HG03342 (cell line): Measurements from ENCODE around the gene CPA2.
"Not testable (repeated sequence)": the region's sequence is repeated elsewhere in the genome, so short reads cannot be mapped to it uniquely, and the experiment has no call there.

Source experiments
- ATAC-seq: cut with Tn5 transposase; IDR thresholded peaks from one replicate; pipeline ENCODE4 v1.9.1; 2021; ENCODE audit warnings: mild to moderate bottlenecking, moderate library complexity; ENCODE audit not compliant: unreplicated experiment

Gene CPA2

GRCh38 chr7:130304878-130305277 lies 38.2 kb downstream of the CPA2 start:
- no peak for ATAC-seq

GRCh38 chr7:130305433-130306042 lies 38.9 kb downstream of the CPA2 start:
- ATAC-seq: no peak

- ATAC-seq: no peak
These were observed 43.3 kb downstream of the CPA2 start for GRCh38 chr7:130309986-130310385.

GRCh38 chr7:130314305-130314704 lies 47.6 kb downstream of the CPA2 start:
- no peak for ATAC-seq

- ATAC-seq: no peak
These were observed 52.9 kb downstream of the CPA2 start for GRCh38 chr7:130319541-130319940.

GRCh38 chr7:130321542-130322229 lies 55.0 kb downstream of the CPA2 start:
- not testable (repeated sequence) for ATAC-seq

GRCh38 chr7:130322615-130323014 lies 56.0 kb downstream of the CPA2 start:
- no peak for ATAC-seq

- no peak for ATAC-seq
These were observed 57.8 kb downstream of the CPA2 start for GRCh38 chr7:130324306-130324943.

- no peak for ATAC-seq
These were observed 63.0 kb downstream of the CPA2 start for GRCh38 chr7:130329681-130330080.

- ATAC-seq: no peak
These were observed 65.8 kb downstream of the CPA2 start for GRCh38 chr7:130332259-130333053.

GRCh38 chr7:130333832-130334231 lies 67.2 kb downstream of the CPA2 start:
- no peak for ATAC-seq

GRCh38 chr7:130334274-130334673 lies 67.6 kb downstream of the CPA2 start:
- ATAC-seq: no peak

- ATAC-seq: no peak
These were observed 70.8 kb downstream of the CPA2 start for GRCh38 chr7:130337410-130337971.

GRCh38 chr7:130338233-130338632 lies 71.6 kb downstream of the CPA2 start:
- no peak for ATAC-seq
